HCT116 (cell line): Measurements from ENCODE around the gene SULT1E1. TPM values are rescaled to one million over a fixed set of nuclear protein-coding genes. Genes with fewer than 3 reads are reported as not detected.

ENCODE experiments used
- CBX3 ChIP-seq: IDR thresholded peaks from 2 replicates; pipeline ENCODE4 v1.6.1; 2012; ENCODE audit warnings: low read depth
- EGR1 ChIP-seq: IDR thresholded peaks from 2 replicates; pipeline ENCODE4 v1.6.1; 2012; ENCODE audit warnings: low read depth
- EZH2 ChIP-seq: fragments of 200-600 bp; sonication (generic); IDR thresholded peaks from 2 replicates; pipeline ENCODE4 v1.6.1; 2017; ENCODE audit warnings: antibody characterized with exemption, mixed run types
- EZH2phosphoT487 ChIP-seq: fragments of 200-600 bp; IDR thresholded peaks from 2 replicates; pipeline ENCODE4 v1.6.1; 2018; ENCODE audit warnings: antibody characterized with exemption, borderline replicate concordance
- FOSL1 ChIP-seq: IDR thresholded peaks from 2 replicates; pipeline ENCODE4 v1.6.1; 2012; ENCODE audit warnings: low read depth
- POLR2A ChIP-seq: IDR thresholded peaks from 2 replicates; pipeline ENCODE4 v1.7.0; 2011; ENCODE audit warnings: borderline replicate concordance; ENCODE audit not compliant: insufficient read depth, insufficient read length; ENCODE audit errors: extremely low read depth
- POLR2AphosphoS5 ChIP-seq: IDR thresholded peaks from 2 replicates; pipeline ENCODE4 v1.6.1; 2011; ENCODE audit warnings: mild to moderate bottlenecking, low read depth, low read length, moderate library complexity
- SP1 ChIP-seq: IDR thresholded peaks from 2 replicates; pipeline ENCODE4 v1.6.1; 2012; ENCODE audit warnings: low read depth
- SRF ChIP-seq: IDR thresholded peaks from 2 replicates; pipeline ENCODE4 v1.6.1; 2012; ENCODE audit warnings: low read depth
- ZFX ChIP-seq: fragments of 450-650 bp; IDR thresholded peaks from 2 replicates; pipeline ENCODE4 v1.6.1; 2017
- ZNF274 ChIP-seq: fragments of 200-500 bp; sonication (Bioruptor generic); IDR thresholded peaks from 2 replicates; pipeline ENCODE4 v1.6.1; 2014; ENCODE audit warnings: mild to moderate bottlenecking, low read depth, low read length, inconsistent platforms
- total RNA-seq: library from RNA; stranded (reverse); gene quantifications from one replicate; pipeline ENCODE4 v1.2.1, GENCODE V29; 2021; ENCODE audit not compliant: unreplicated experiment
- TF ChIP-seq, protein P1 (sequence below): IDR thresholded peaks from 2 replicates; pipeline ENCODE4 v1.6.1; 2012; ENCODE audit warnings: low read depth
- TF ChIP-seq, protein P2 (sequence below): IDR thresholded peaks from 2 replicates; pipeline ENCODE4 v1.6.1; 2012
- TF ChIP-seq, protein P3 (sequence below): IDR thresholded peaks from 2 replicates; pipeline ENCODE4 v1.6.1; 2012

The SULT1E1 gene
- total RNA-seq, 1 experiment from 2014 or later, result not detected

DNA sequence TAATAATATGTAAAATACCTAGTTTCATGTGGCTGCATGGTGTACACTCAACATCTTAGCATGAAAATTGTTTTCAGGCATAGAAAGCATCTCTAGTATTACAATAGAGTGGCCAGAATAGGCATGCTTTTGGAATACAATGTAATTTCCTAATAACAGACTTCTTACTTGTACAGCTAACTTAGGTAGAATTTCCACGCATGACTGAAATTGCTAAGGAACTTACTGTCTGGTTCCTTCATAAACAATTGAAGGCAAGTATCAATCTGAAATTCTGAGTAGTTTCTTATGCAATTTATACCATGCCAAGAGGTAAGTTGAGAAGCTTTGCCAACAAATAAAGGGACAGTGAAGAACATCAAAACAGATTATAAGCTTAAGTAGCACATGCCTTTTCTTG, 26.7 kb downstream of the SULT1E1 start (continued):
- TF ChIP-seq, protein P1, sequence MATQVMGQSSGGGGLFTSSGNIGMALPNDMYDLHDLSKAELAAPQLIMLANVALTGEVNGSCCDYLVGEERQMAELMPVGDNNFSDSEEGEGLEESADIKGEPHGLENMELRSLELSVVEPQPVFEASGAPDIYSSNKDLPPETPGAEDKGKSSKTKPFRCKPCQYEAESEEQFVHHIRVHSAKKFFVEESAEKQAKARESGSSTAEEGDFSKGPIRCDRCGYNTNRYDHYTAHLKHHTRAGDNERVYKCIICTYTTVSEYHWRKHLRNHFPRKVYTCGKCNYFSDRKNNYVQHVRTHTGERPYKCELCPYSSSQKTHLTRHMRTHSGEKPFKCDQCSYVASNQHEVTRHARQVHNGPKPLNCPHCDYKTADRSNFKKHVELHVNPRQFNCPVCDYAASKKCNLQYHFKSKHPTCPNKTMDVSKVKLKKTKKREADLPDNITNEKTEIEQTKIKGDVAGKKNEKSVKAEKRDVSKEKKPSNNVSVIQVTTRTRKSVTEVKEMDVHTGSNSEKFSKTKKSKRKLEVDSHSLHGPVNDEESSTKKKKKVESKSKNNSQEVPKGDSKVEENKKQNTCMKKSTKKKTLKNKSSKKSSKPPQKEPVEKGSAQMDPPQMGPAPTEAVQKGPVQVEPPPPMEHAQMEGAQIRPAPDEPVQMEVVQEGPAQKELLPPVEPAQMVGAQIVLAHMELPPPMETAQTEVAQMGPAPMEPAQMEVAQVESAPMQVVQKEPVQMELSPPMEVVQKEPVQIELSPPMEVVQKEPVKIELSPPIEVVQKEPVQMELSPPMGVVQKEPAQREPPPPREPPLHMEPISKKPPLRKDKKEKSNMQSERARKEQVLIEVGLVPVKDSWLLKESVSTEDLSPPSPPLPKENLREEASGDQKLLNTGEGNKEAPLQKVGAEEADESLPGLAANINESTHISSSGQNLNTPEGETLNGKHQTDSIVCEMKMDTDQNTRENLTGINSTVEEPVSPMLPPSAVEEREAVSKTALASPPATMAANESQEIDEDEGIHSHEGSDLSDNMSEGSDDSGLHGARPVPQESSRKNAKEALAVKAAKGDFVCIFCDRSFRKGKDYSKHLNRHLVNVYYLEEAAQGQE, result no peak
- TF ChIP-seq ZFX (no peak), POLR2A (no peak), EZH2 (no peak), SRF (no peak), ZNF274 (no peak), FOSL1 (no peak), EGR1 (no peak), EZH2phosphoT487 (no peak), SP1 (no peak), CBX3 (no peak), POLR2AphosphoS5 (no peak)
- TF ChIP-seq, protein P2, sequence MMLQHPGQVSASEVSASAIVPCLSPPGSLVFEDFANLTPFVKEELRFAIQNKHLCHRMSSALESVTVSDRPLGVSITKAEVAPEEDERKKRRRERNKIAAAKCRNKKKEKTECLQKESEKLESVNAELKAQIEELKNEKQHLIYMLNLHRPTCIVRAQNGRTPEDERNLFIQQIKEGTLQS, result no peak
- TF ChIP-seq, protein P3, sequence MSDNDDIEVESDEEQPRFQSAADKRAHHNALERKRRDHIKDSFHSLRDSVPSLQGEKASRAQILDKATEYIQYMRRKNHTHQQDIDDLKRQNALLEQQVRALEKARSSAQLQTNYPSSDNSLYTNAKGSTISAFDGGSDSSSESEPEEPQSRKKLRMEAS, result no peak
